ENCODE results near the gene SLC24A4. TPM values are rescaled to one million over a fixed set of nuclear protein-coding genes. Genes with fewer than 3 reads are reported as not detected.

The SLC24A4 gene
- total and polyA plus RNA-seq, 2 of the 4 experiments (the other 2 are of a cell fraction), result not detected

DNA sequence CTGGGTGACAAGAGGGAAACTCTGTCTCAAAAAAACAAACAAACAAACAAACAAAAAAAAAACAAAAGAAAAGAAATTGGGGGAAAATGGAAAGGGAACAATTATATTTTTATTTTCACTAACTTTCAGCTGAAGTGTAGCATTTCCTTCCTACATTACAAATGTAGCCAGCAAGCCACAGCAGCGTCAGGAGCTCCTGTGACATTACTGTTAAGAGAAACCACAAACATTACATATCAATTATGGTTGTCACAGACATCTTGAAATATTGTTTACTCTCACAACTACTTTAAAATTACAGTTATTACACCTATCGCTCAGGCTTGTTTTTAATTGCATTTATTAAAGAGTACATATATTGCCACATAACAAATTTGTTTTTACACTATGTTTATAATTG is 49.8 kb upstream of the SLC24A4 start (continued):
- no peak for TF ChIP-seq CHD1 (IDR thresholded peaks at IDR 0.05; ENCODE audit: low read depth, low read length)
- no peak for TF ChIP-seq BHLHE40 (IDR thresholded peaks at IDR 0.05; ENCODE audit: low read depth, low read length)
- no peak for TF ChIP-seq MAFK (IDR thresholded peaks at IDR 0.05; ENCODE audit: low read depth, low read length)
- TF ChIP-seq, protein P1, sequence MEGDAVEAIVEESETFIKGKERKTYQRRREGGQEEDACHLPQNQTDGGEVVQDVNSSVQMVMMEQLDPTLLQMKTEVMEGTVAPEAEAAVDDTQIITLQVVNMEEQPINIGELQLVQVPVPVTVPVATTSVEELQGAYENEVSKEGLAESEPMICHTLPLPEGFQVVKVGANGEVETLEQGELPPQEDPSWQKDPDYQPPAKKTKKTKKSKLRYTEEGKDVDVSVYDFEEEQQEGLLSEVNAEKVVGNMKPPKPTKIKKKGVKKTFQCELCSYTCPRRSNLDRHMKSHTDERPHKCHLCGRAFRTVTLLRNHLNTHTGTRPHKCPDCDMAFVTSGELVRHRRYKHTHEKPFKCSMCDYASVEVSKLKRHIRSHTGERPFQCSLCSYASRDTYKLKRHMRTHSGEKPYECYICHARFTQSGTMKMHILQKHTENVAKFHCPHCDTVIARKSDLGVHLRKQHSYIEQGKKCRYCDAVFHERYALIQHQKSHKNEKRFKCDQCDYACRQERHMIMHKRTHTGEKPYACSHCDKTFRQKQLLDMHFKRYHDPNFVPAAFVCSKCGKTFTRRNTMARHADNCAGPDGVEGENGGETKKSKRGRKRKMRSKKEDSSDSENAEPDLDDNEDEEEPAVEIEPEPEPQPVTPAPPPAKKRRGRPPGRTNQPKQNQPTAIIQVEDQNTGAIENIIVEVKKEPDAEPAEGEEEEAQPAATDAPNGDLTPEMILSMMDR (conservative IDR thresholded peaks at IDR 0.05; ENCODE audit: low read depth, low read length), result no peak

DNA sequence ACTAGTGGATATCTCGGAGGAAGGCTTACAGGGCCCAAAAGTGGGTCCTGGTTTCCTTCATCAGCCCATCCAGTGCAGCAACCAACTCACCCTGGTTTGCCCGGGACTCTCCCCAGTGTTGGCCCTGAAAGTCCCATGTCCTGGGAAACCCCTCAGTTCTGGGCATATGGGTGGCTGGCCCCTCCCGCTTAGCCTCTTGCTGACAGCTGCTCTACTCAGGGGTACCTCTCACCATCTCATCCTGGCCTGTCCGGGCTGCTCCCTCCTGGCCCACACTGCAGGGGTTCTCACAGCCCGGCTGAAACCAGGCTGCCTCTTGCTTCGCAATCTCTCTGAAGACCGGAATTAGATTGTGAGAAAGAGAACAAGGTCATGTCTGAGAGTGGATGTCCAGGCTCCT is 48.9 kb upstream of the SLC24A4 start:
- Histone ChIP-seq H2AFZ (replicated peaks; ENCODE audit: low read length, poor library complexity) (no peak overlapping the region), H3K4me3 (ENCODE audit: insufficient read depth, low read depth, low read length) (no peak overlapping the region), H3K27ac (ENCODE audit: insufficient read depth, low read length) (no peak overlapping the region), H3K4me1 (ENCODE audit: control insufficient read depth, insufficient read depth, low read length) (no peaks in the 10 kb centered on the region), H2AK5ac (ENCODE audit: low read depth, low read length) (no peak overlapping the region), H2BK20ac (ENCODE audit: low read depth, low read length) (no peak overlapping the region), H2AK9ac (replicated peaks; ENCODE audit: low read depth, low read length, poor library complexity) (no peak overlapping the region), H3K79me1 (ENCODE audit: low read depth in 1 of 2, low read length in 2 of 2) (no peaks in the 10 kb centered on the region), H3K27me3 (ENCODE audit: control insufficient read depth, insufficient read depth, low read length) (peaks cover 16% of the 10 kb centered on the region), H3K9ac (ENCODE audit: low read depth, low read length) (no peak overlapping the region), H4K8ac (ENCODE audit: low read depth in 2 of 2, low read length in 2 of 2) (no peak overlapping the region), H2BK15ac (ENCODE audit: low read depth, low read length) (no peak overlapping the region), H4K5ac (ENCODE audit: low read depth, low read length) (no peak overlapping the region), H4K20me1 (ENCODE audit: insufficient read depth, low read length) (no peaks in the 10 kb centered on the region), H2BK5ac (ENCODE audit: low read depth, low read length, poor library complexity, severe bottlenecking) (no peak overlapping the region), H3K14ac (replicated peaks; ENCODE audit: low read depth, low read length) (no peak overlapping the region), H3K9me3 (ENCODE audit: control insufficient read depth, insufficient read depth, low read length) (no peaks in the 10 kb centered on the region), H4K91ac (ENCODE audit: insufficient read depth, low read depth, low read length) (no peak overlapping the region), H3K23ac (ENCODE audit: low read depth, low read length) (no peak overlapping the region), H3K4me2 (ENCODE audit: low read depth, low read length) (no peak overlapping the region), H3K36me3 (ENCODE audit: control insufficient read depth, insufficient read depth, low read length) (no peaks in the 10 kb centered on the region), H3K4ac (ENCODE audit: low read depth, low read length) (no peak overlapping the region), H3K9me1 (ENCODE audit: insufficient read depth, low read length) (no peaks in the 10 kb centered on the region), H3K56ac (ENCODE audit: extremely low read depth, insufficient read depth, low read length) (no peak overlapping the region), H3K18ac (ENCODE audit: low read depth, low read length) (no peak overlapping the region), H2BK120ac (ENCODE audit: low read depth, low read length) (no peak overlapping the region)
- POLR2A ChIA-PET (ENCODE audit: unreplicated experiment), result no interaction called here
- dilution Hi-C loops (cut with HindIII; ENCODE audit: low sequenced_read_pairs, unreplicated experiment) (no loop called here), intact Hi-C loops (cut with micrococcal nuclease) (no loop called here), in situ Hi-C loops (cut with MboI; ENCODE audit: low sequenced_read_pairs) (no loop called here)
- ATAC-seq (ENCODE audit: low read depth) (no peak), DNase-seq (no peak)
- CTCF ChIA-PET, result no interaction called here
- no TSS peak for BruUV-seq (replicated peaks)
- WGBS, 2 experiments (ENCODE audit: extremely low coverage in 2 of 2, insufficient read length in 1 of 2), result no CpG with 5 or more reads among the region's 7 CpGs
- TF ChIP-seq BHLHE40 (IDR thresholded peaks at IDR 0.05; ENCODE audit: low read depth, low read length) (no peak), FOS (IDR thresholded peaks at IDR 0.05; ENCODE audit: low read depth, low read length) (no peak), RAD21 (IDR thresholded peaks at IDR 0.05; ENCODE audit: low read length) (no peak), MAZ (IDR thresholded peaks at IDR 0.05; ENCODE audit: borderline replicate concordance, low read depth, low read length) (no peak), POLR2A (IDR thresholded peaks at IDR 0.05; ENCODE audit: low read depth, low read length) (no peak), RFX5 (IDR thresholded peaks at IDR 0.05; ENCODE audit: low read depth, low read length) (no peak), SMC3 (IDR thresholded peaks at IDR 0.05; ENCODE audit: low read depth, low read length) (no peak), RCOR1 (IDR thresholded peaks at IDR 0.05; ENCODE audit: insufficient replicate concordance, low read length) (no peak), CHD1 (IDR thresholded peaks at IDR 0.05; ENCODE audit: low read depth, low read length) (no peak), ELK1 (IDR thresholded peaks at IDR 0.05; ENCODE audit: borderline replicate concordance, low read depth, low read length) (no peak)
- TF ChIP-seq, protein P1 (conservative IDR thresholded peaks at IDR 0.05; ENCODE audit: low read depth, low read length), result no peak

Data from IMR-90 (cell line).